Osteocyte (in vitro differentiated cells): ENCODE results near the gene CMTM1. TPM values are rescaled to one million over a fixed set of nuclear protein-coding genes. Genes with fewer than 3 reads are reported as not detected.

Source experiments
- DNase-seq: peaks from one replicate; pipeline ENCODE4 v3.0.0; 2021; ENCODE audit warnings: mixed read lengths; ENCODE audit not compliant: unreplicated experiment; ENCODE audit errors: extremely low spot score
- H3K27ac Mint-ChIP-seq: one replicate; pipeline ENCODE4 v1.8.0; 2021; ENCODE audit warnings: mild to moderate bottlenecking, mixed read lengths; ENCODE audit not compliant: unreplicated experiment
- H3K27me3 Mint-ChIP-seq: one replicate; pipeline ENCODE4 v1.8.0; 2021; ENCODE audit warnings: mixed read lengths; ENCODE audit not compliant: unreplicated experiment
- H3K36me3 Mint-ChIP-seq: one replicate; pipeline ENCODE4 v1.8.0; 2021; ENCODE audit warnings: mixed read lengths; ENCODE audit not compliant: unreplicated experiment
- H3K4me1 Mint-ChIP-seq: one replicate; pipeline ENCODE4 v1.8.0; 2021; ENCODE audit warnings: mixed read lengths; ENCODE audit not compliant: unreplicated experiment
- H3K4me3 Mint-ChIP-seq: one replicate; pipeline ENCODE4 v1.8.0; 2021; ENCODE audit warnings: mild to moderate bottlenecking, moderate library complexity, mixed read lengths; ENCODE audit not compliant: unreplicated experiment
- H3K9me3 Mint-ChIP-seq: one replicate; pipeline ENCODE4 v1.8.0; 2021; ENCODE audit warnings: mixed read lengths; ENCODE audit not compliant: unreplicated experiment
- CTCF ChIP-seq: fragments of 200-600 bp; sonication (generic); IDR thresholded peaks from 2 replicates; pipeline ENCODE4 v1.5.0; 2021; ENCODE audit warnings: antibody characterized with exemption, mild to moderate bottlenecking, moderate library complexity
- total RNA-seq: library from RNA; stranded (reverse); gene quantifications from 2 replicates; pipeline ENCODE4 v1.2.1, GENCODE V29; 2021

CMTM1 gene
- total RNA-seq, 1 donor from 2014 or later, result 7.8 TPM

- no peak for DNase-seq
- TF ChIP-seq CTCF, result no peak
Observed at GRCh38 chr16:66618588-66619375, 52.5 kb downstream of the CMTM1 start.

GRCh38 chr16:66619534-66620428 lies 53.5 kb downstream of the CMTM1 start:
- Mint-ChIP-seq H3K4me1 (peaks cover 61% of the 10 kb centered on the region), H3K27me3 (no peaks in the 10 kb centered on the region), H3K4me3 (no peak overlapping the region), H3K36me3 (peaks cover 8% of the 10 kb centered on the region), H3K9me3 (no peaks in the 10 kb centered on the region), H3K27ac (peak overlapping the region; percentile 87)
- no peak for DNase-seq
- no peak for TF ChIP-seq CTCF

More at GRCh38 chr16:66618588-66619375, 52.5 kb downstream of the CMTM1 start:
- Mint-ChIP-seq H3K27ac (peak overlapping the region; percentile 87), H3K27me3 (no peaks in the 10 kb centered on the region), H3K9me3 (no peaks in the 10 kb centered on the region), H3K4me3 (no peak overlapping the region), H3K4me1 (peaks cover 62% of the 10 kb centered on the region), H3K36me3 (peaks cover 8% of the 10 kb centered on the region)

GRCh38 chr16:66620429-66620795 lies 54.2 kb downstream of the CMTM1 start:
- H3K27me3 Mint-ChIP-seq, result no peaks in the 10 kb centered on the region
- no peak for TF ChIP-seq CTCF
- DNase-seq, result no peak
- H3K9me3 Mint-ChIP-seq, result no peaks in the 10 kb centered on the region
- peaks cover 56% of the 10 kb centered on the region for H3K4me1 Mint-ChIP-seq
- H3K27ac Mint-ChIP-seq, result no peak overlapping the region
- no peak overlapping the region for H3K4me3 Mint-ChIP-seq
- peaks cover 8% of the 10 kb centered on the region for H3K36me3 Mint-ChIP-seq

- H3K27me3 Mint-ChIP-seq, result no peaks in the 10 kb centered on the region
- TF ChIP-seq CTCF, result no peak
- H3K4me1 Mint-ChIP-seq, result peaks cover 41% of the 10 kb centered on the region
- no peak overlapping the region for H3K27ac Mint-ChIP-seq
- no peaks in the 10 kb centered on the region for H3K9me3 Mint-ChIP-seq
- peaks cover 8% of the 10 kb centered on the region for H3K36me3 Mint-ChIP-seq
- H3K4me3 Mint-ChIP-seq, result no peak overlapping the region
- DNase-seq, result no peak
Observed at GRCh38 chr16:66621973-66622372, 55.7 kb downstream of the CMTM1 start.

GRCh38 chr16:66622863-66623262 lies 56.6 kb downstream of the CMTM1 start:
- no peaks in the 10 kb centered on the region for H3K27me3 Mint-ChIP-seq
- no peak for TF ChIP-seq CTCF
- H3K4me1 Mint-ChIP-seq, result peaks cover 32% of the 10 kb centered on the region
- no peak overlapping the region for H3K27ac Mint-ChIP-seq
- no peak overlapping the region for H3K4me3 Mint-ChIP-seq
- H3K36me3 Mint-ChIP-seq, result peaks cover 8% of the 10 kb centered on the region
- no peak for DNase-seq
- no peaks in the 10 kb centered on the region for H3K9me3 Mint-ChIP-seq
